Activated CD4-positive, alpha-beta T cell treated with anti-CD3 and anti-CD28 coated beads for 1 hour (primary cell): Measurements from ENCODE around the gene SORCS2.

Experiments used
- DNase-seq: peaks from one replicate; pipeline ENCODE4 v3.0.0-alpha.2; 2020

SORCS2 gene

DNA sequence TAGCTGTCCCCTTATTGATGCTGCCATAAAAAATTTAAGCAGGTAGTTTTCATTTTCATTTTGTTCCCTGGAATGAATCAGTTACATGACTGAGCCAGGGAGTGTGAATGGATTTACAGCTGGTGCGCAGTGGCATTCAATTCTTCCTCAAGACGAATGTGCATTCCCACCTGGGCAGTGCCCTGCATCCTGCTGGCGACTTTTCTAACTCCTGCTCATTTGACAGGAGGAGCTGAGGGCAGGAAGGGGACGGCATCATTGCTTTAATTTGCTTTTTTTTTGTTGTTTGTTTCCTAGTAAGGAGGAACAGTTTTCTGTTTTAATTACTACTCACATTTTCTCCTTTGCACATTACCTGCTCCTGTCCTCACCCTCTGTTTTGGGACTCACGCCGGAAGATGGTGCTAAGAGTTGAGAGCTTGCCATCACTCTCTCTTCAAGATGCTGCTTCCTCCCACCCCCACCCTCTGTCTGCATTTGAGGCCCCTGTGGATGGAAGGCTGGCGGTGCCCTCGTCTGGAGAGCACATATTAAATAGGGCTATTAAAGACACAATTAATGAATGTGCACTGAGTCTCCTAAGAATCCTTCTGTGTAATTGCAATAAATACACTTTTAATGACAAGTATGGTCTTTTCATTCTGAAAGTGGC is 206.6 kb downstream of the SORCS2 start:
- no peak for DNase-seq

GRCh38 chr4:7399440-7400234 is 207.3 kb downstream of the SORCS2 start:
- DNase-seq: no peak

DNA sequence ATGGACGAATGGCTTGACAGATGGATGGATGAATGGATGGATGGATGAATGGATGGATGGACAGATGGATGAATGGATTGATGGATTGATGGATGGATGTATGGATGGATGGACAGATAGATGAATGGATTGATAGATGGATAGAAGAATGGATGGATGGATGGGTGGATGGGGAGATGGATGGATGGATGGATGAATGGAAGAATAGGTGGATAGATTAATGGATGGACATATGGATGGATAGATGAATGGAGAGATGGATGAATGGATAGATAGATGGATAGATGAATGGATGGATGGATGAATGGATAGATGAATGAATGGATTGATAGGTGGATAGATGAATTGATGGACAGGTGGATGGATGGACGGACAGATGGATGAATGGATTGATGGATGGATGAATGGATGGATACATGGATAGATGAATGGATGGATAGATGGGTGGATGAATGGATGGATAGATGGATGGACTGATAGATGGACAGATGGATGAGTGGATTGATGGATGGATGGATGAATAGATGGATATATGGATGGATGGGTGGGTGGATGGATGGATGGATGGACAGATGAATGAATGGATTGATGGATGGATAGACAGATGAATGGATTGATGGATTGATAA is 208.4 kb downstream of the SORCS2 start:
- DNase-seq: no peak

GRCh38 chr4:7402526-7402925 is 210.2 kb downstream of the SORCS2 start:
- no peak for DNase-seq

DNA sequence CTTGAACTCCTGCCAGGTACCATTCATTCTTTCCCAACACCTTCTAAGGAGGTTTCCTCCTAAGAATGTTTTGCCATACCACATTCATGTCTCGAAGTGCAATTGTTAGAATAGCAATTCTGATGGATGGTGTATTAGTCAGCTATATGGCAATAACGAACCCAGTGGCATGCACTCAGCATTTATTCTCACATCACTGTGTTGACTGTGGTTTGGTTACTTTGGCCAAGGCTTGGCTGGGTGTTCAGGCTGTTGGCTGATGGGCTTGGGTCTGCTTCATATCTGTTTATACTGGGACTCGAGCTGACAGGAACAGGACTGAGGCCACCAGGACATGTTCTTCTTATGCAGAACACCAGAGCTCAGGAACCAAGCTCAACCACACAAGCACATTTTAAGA is 210.7 kb downstream of the SORCS2 start:
- no peak for DNase-seq

DNA sequence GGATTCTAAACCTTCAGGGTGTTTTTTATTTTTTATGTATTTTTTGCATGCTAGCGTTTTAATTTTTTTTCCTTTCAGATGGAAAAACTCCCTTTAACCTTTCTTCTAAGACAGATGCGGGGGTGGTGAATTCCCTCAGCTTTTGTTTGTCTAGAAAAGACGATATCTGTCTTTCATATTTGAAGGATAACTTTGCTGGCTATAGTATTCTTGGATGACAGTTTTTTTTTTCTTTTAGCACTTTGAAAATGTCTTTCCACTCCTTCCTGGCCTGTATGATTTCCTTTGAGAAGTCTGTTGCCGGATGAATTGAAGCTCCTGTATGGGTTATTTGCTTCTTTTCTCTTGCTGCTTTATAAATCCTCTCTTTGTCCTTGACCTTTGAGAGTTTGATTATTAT is 215.8 kb downstream of the SORCS2 start:
- DNase-seq: no peak

DNA sequence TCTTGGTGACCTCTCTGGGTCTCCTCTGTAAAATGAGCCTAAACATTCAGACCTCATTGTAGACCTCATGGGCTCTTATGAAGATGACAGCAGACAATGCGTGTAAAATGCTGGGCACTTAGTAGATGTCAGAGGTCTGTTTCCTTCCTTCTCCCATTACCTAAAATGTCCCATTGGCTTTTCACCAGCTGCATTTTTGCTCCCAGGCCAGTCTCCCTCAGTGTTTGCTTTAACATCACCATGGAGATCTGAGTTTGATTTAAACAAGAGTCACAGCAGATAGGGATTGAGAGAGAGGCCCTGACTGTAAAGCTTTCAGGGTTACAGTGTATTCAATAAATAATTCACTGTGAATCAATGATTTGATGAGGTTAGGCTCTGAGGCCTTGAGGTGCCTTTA is 218.1 kb downstream of the SORCS2 start:
- DNase-seq: no peak

GRCh38 chr4:7411491-7411890 is 219.2 kb downstream of the SORCS2 start:
- no peak for DNase-seq

GRCh38 chr4:7411896-7412553 is 219.7 kb downstream of the SORCS2 start:
- no peak for DNase-seq

DNA sequence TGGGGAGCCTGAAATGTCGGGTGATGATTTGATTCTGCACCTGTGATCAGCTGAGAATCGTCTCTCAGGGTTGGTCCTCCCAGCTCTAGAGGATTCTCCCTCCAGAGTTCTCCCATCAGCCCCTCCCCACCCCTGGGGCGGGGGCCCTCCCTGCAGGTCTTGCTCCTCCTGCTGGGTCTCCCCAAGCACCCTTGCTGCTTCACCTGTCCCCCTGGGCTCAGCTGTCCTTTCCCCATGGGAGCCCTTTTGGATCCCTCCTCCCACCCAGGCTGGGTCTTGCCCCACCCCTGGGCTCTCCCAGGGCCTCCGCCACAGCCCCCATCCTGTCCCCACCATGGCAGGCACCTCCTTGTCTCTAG is 220.2 kb downstream of the SORCS2 start:
- no peak for DNase-seq

- no peak for DNase-seq
Observed at GRCh38 chr4:7414046-7414445, 221.7 kb downstream of the SORCS2 start.

DNA sequence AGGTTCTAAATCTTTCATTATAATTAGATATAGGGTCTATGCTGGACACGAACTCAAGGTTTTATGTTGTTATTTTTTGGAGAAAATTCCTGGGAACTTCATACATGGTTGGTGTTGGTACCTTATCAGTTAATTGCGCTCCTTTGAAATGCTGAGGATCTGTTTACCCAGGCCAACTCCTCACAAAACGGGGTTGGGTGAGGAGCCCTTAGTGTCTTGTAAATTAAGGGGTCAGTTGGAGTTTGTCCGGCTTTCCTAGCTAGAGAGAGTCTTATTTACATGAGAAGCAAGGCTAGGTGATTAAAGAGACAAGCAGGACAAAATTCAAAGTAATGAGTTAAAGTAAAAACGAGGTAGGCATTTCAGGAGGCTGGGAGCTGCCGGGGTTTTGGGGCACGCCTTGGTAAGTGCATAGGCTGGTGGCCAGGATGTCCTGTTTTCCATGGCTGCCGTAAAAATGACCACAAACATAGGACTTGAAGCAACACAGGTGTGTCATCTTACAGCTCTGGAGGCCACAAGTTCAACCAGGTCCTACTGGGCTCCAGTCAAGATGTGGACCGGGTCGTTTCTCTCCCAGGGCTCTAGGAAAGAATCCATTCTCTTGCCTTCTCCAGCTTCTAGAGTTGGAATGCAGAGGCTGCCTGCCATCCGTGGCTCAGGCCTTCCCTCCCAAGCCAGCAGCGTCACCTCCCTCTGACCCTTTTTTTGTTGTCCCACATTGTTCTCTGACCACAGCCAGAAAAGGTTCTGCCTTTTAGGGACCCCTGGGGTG is 222.6 kb downstream of the SORCS2 start:
- DNase-seq: no peak

DNA sequence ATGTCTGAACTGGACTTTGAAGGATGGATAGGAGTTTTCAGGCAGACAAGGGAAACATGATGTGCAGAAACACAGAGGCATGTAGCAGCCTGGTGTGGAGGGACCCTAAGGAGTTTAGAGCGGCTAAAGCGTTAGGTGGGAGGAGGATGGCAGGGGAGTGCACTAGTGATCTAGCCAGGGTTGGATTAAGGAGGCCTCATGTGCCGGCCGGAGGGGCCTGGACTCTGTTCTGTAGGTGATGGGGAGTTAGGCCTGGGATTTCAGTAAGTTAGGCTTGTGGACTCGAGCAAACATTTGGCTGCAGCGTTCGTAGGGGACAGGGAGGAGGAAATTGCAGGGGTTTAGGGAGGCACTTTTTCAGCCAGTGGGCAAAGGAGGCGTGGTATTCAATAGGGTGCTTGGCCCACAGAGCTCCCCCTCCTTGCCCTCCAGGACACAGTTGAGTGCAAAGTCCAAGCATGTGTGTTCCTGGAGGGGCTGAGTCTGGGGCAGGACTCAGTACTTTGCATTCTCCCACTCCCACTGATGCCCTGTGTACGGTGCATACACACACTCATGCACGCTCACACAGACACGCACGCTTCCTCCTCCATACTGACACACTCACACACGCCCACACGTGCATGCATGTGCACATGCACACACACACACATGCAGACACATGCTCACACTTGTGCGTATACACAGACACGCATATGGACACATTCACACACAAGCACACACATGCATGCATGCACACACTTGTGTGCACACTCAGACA is 223.8 kb downstream of the SORCS2 start:
- no peak for DNase-seq

DNA sequence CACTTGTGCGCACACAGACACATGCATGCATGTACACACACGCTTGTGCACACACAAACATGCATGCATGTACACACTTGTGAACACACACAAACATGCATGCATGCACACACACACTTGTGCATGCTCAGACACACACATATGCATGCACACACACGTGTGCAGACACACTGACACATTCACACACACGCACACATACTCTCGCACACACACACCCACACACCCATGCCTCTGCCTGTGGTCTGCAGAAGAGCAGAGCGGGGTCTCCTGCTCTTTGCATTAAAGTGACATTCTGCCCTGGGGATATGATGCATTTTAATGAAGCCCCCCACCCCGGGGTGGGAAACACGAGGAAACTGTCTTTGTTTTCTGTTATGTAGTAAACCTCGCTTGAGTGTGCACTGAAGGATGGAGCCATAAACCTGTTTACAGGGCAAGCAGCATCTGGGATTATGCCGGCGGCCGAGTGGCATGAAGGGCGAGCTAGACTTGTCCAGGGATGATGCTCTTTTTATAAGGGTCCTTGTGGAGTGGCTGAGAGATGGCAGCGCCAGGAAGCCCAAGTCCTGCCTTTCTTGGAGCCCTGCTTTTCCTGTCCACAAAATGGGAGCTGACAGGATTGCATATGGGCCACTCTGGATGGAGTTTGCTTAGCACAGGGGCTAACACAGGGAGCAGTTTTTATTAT is 224.6 kb downstream of the SORCS2 start:
- DNase-seq: peak; percentile 2

- peak; percentile 1 for DNase-seq
Observed at GRCh38 chr4:7417639-7418038, 225.3 kb downstream of the SORCS2 start.

DNA sequence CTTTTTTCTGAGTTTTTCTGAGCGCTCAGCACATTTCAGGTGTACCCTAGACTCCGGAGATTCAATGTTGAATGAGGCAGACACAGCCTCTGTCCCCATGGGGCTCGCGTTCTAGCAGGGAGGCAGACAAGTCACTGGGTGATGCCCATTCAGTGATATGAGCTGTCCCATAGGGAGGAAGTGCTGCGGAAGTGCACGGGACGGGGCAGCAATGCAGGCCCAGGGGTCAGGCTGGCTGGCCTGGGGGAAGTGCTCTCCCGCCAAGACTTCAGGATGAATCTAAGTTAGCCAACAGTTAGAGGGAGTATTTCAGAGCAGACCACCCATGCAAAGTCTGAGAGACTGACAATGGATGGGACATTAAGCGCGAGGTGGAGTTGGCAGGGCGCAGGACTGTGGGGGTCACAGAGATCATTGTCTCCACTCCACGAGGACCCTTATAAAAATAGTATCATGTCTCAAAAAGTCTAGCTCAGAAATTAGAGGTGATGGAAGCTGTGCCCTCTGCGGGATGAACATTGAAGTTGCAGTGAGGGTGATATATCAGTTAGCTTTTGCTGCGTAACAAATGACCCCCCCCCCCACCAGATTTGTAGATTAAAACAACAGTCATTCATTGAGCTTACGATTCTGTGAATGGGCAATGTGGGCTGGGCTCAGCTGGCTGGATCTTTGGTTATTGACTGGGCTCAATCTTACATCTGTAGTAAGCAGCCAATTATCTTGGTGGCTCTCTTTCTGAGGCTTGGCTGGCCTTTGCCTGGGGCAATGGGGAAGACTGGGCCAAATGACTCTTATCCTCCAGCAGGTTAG is 226.0 kb downstream of the SORCS2 start:
- no peak for DNase-seq

GRCh38 chr4:7419961-7420660 is 227.8 kb downstream of the SORCS2 start:
- DNase-seq: peak; percentile 3

DNA sequence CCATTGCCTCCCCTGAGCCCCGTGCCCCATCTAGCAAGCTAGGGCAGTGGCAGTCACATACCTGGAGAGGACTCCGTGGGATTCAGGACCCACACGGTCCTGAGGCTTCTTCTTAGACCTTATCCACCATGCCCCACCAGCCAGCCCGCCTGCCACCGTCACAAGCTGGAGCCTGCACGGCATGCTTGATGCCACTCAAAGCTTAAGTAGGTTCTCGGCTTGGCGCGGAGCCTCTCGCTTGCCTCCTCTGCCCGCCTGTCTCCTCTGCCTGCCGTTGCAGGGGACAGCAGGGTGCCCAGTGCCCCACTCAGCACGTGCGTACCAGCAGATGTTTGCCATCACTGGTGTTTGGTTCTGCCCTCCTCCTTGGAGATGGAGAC is 228.3 kb downstream of the SORCS2 start:
- peak; percentile 3 for DNase-seq

- peak; percentile 4 for DNase-seq
Observed at GRCh38 chr4:7421356-7422150, 229.2 kb downstream of the SORCS2 start.
